Endothelial cell of umbilical vein (primary cell): ENCODE results near the gene TPCN2. TPM values are rescaled to one million over a fixed set of nuclear protein-coding genes. Genes with fewer than 3 reads are reported as not detected.

Experiments used
- BruUV-seq: library from RNA; stranded (reverse); fragments of 400-500 nt; replicated peaks from 2 replicates; lab custom pipeline; 2021; lab: Mats Ljungman, UMichigan
- CTCF ChIA-PET: fragments of 300-600, 350-600 bp; sonication (Branson Sonifier 250); formaldehyde crosslinking; loops from one replicate; lab custom pipeline; 2021; ENCODE audit warnings: antibody characterized with exemption, inconsistent platforms; lab: Charles Lee
- POLR2A ChIA-PET: fragments of 300-600, 350-600 bp; sonication (Branson Sonifier 250); formaldehyde crosslinking; loops from one replicate; lab custom pipeline; 2021; ENCODE audit warnings: antibody characterized with exemption, inconsistent platforms; lab: Charles Lee
- DNase-seq: peaks from one replicate; pipeline ENCODE4 v3.0.0-alpha.2; 2011; ENCODE audit warnings: low read depth, low spot score
- FAIRE-seq: peaks from 2 replicates; lab custom pipeline; 2011; peaks lifted over from hg19 to GRCh38; lab: Jason Lieb, UNC
- H2AFZ ChIP-seq: 2 replicates; pipeline ENCODE4 v1.6.0; 2012; ENCODE audit warnings: low read depth, low read length, control low read depth, inconsistent platforms
- H3K27ac ChIP-seq: 2 replicates; pipeline ENCODE4 v1.5.1; 2011; ENCODE audit warnings: low read depth, mild to moderate bottlenecking, control low read depth, low read length, moderate library complexity; ENCODE audit not compliant: insufficient read depth
- H3K27me3 ChIP-seq, 2 experiments: 2 replicates each; pipeline versions ENCODE4 v1.6.0 to v1.6.1; 2011; ENCODE audit warnings: low read length in 2 of 2, mixed read lengths in 1 of 2; ENCODE audit not compliant: control insufficient read depth in 2 of 2, insufficient read depth in 2 of 2
- H3K36me3 ChIP-seq, 2 experiments: 2 replicates in 1 of 2; 3 replicates in 1 of 2; pipeline ENCODE4 v1.5.1; 2011; ENCODE audit warnings: low read length in 2 of 2, mild to moderate bottlenecking in 1 of 2, moderate library complexity in 1 of 2; ENCODE audit not compliant: control insufficient read depth in 2 of 2, insufficient read depth in 2 of 2; ENCODE audit errors: extremely low read depth in 1 of 2
- H3K4me1 ChIP-seq: 3 replicates; pipeline ENCODE4 v1.5.1; 2011; ENCODE audit warnings: mild to moderate bottlenecking, low read length; ENCODE audit not compliant: control insufficient read depth, insufficient read depth; ENCODE audit errors: extremely low read depth
- H3K4me2 ChIP-seq: 2 replicates; pipeline ENCODE4 v1.6.1; 2011; ENCODE audit warnings: low read length, control low read depth, mixed read lengths; ENCODE audit not compliant: insufficient read depth
- H3K4me3 ChIP-seq, 3 experiments: fragments of 200-600 bp in 1 of 3; sonication (generic), shearing (Covaris generic) in 1 of 3; replicated peaks in 1 of 3; 2 replicates each; pipeline ENCODE4 v1.5.1; 2011 to 2016; ENCODE audit warnings: control low read depth in 3 of 3, low read length in 3 of 3, mild to moderate bottlenecking in 2 of 3, inconsistent platforms in 1 of 3, low read depth in 1 of 3, moderate library complexity in 1 of 3; ENCODE audit not compliant: insufficient read depth in 1 of 3
- H3K79me2 ChIP-seq: 2 replicates; pipeline ENCODE4 v1.6.0; 2012; ENCODE audit warnings: low read length, inconsistent platforms; ENCODE audit not compliant: control insufficient read depth, insufficient read depth
- H3K9ac ChIP-seq: replicated peaks from 2 replicates; pipeline ENCODE3; 2011; ENCODE audit warnings: low read length, control low read depth; ENCODE audit not compliant: insufficient read depth; ENCODE audit errors: extremely low read depth
- H3K9me1 ChIP-seq: replicated peaks from 3 replicates; pipeline ENCODE4 v1.6.0; 2011; ENCODE audit warnings: mild to moderate bottlenecking, low read length; ENCODE audit not compliant: control insufficient read depth, insufficient read depth; ENCODE audit errors: extremely low read depth
- H3K9me3 ChIP-seq: replicated peaks from 2 replicates; pipeline ENCODE4 v1.5.1; 2012; ENCODE audit warnings: low read length, inconsistent platforms; ENCODE audit not compliant: control insufficient read depth, insufficient read depth
- H4K20me1 ChIP-seq: replicated peaks from 2 replicates; pipeline ENCODE3; 2011; ENCODE audit warnings: mild to moderate bottlenecking, low read length; ENCODE audit not compliant: control insufficient read depth, insufficient read depth; ENCODE audit errors: extremely low read depth
- EZH2 ChIP-seq: IDR thresholded peaks from 2 replicates; pipeline ENCODE4 v1.6.1; 2012; ENCODE audit warnings: borderline replicate concordance, low read depth, mild to moderate bottlenecking, moderate library complexity, low read length, inconsistent platforms; ENCODE audit not compliant: severe bottlenecking
- FOS ChIP-seq: IDR thresholded peaks from 2 replicates; pipeline ENCODE4 v1.6.1; 2011; ENCODE audit warnings: mild to moderate bottlenecking, low read length, moderate library complexity, borderline replicate concordance; ENCODE audit not compliant: insufficient read depth
- GATA2 ChIP-seq: IDR thresholded peaks from 2 replicates; pipeline ENCODE4 v1.7.0; 2011; ENCODE audit warnings: low read depth, mild to moderate bottlenecking, moderate library complexity, mixed read lengths, low read length; ENCODE audit not compliant: insufficient read length, insufficient read depth
- JUN ChIP-seq: IDR thresholded peaks from 2 replicates; pipeline ENCODE4 v1.6.1; 2011; ENCODE audit warnings: borderline replicate concordance, low read depth; ENCODE audit not compliant: insufficient read length, insufficient read depth
- MYC ChIP-seq: IDR thresholded peaks from one replicate; pipeline ENCODE4 v1.6.1; 2011; ENCODE audit warnings: mild to moderate bottlenecking, low read depth, low read length
- POLR2A ChIP-seq: IDR thresholded peaks from 2 replicates; pipeline ENCODE4 v1.6.1; 2012; ENCODE audit warnings: low read depth, mild to moderate bottlenecking, control low read depth, low read length
- POLR2AphosphoS5 ChIP-seq: IDR thresholded peaks from 2 replicates; pipeline ENCODE4 v1.6.1; 2012; ENCODE audit warnings: low read depth, mild to moderate bottlenecking, control low read depth, low read length, moderate library complexity; ENCODE audit not compliant: insufficient read depth
- dilution Hi-C: fragments of 300-500 bp; cut with MboI; formaldehyde crosslinking; loops from one replicate; pipeline ENCODE4 v1.15.0; 2019; ENCODE audit warnings: low sequenced_read_pairs; ENCODE audit not compliant: extremely low pct_ligation_motif_present
- intact Hi-C: fragments of 100-400 bp; cut with micrococcal nuclease; formaldehyde crosslinking; loops from one replicate; pipeline ENCODE4 v1.10.0; 2022
- polyA plus RNA-seq, 4 experiments: library from polyadenylated mRNA; depleted of rRNA in 3 of 4; stranded (reverse) in 3 of 4; unstranded in 1 of 4; fragments of >200 nt; gene quantifications; 2 replicates each; pipeline versions ENCODE4 v1.2.1 to v1.2.3, GENCODE V29; 2011 to 2012; ENCODE audit warnings: missing spikeins in 1 of 4
- total RNA-seq: library from RNA; stranded (reverse); gene quantifications from 2 replicates; pipeline ENCODE4 v1.2.3, GENCODE V29; 2021
- TF ChIP-seq, protein P1 (sequence below): IDR thresholded peaks from 2 replicates; pipeline ENCODE4 v1.6.1; 2011; ENCODE audit not compliant: insufficient read depth, insufficient read length
- TF ChIP-seq, protein P2 (sequence below), 2 donors: IDR thresholded peaks; 1 replicate in 1 of 2; 2 replicates in 1 of 2; pipeline ENCODE4 v1.5.1; 2011; ENCODE audit warnings: low read length in 2 of 2, mild to moderate bottlenecking in 2 of 2, moderate library complexity in 2 of 2, control low read depth in 1 of 2, inconsistent platforms in 1 of 2, low read depth in 1 of 2; ENCODE audit not compliant: insufficient read depth in 1 of 2; ENCODE audit errors: extremely low read depth in 1 of 2

Gene TPCN2
- total and polyA plus RNA-seq, 2 donors (not counting 3 experiments of a cell fraction or from before 2014, with no cell fraction given), result 10.3 to 13.4 TPM

DNA sequence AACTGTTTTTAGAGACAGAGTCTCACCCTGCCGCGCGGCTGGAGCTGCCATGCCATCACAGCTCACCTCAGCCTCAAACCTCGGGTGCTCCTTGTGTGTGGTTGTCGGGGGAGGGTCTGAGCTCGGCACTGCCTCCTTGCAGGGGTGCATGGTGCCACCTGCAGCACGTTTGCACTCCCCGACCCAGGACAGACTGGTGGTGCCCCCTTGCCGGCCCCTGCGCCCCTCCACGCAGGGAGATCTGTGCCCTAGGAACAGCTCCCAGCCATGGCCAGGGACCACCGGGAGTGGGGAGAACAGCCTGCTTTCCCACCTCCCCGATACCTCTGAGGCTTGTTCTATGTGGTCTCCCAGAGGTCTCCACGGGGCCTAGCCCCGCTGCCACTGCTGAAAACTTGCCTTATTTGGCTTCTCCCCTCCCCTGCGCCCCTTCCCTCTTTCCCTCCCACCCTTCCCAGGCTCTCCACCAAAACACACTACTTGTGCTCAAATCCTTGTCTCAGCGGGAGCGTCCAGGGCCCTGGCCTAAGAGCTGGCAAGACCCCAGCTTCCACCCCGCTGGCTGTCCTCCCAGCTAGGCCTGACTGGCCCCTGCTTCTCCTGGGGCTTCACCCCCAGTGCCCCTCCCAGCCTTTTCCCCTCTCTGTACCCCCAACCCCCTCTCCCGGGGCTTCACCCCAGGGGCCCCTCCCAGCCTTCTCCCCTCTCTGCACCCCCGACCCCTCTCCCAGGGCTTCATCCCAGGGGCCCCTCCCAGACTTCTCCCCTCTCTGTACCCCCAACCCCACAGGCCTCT is 13.4 kb upstream of the TPCN2 start:
- Histone ChIP-seq H3K79me2 (no peaks in the 10 kb centered on the region), H3K36me3 (no peaks in the 10 kb centered on the region), H3K4me3 (no peak overlapping the region), H3K4me1 (no peaks in the 10 kb centered on the region), H3K4me2 (no peak overlapping the region), H3K9me1 (no peaks in the 10 kb centered on the region), H3K9ac (no peak overlapping the region), H4K20me1 (no peaks in the 10 kb centered on the region), H3K27ac (no peak overlapping the region), H3K9me3 (no peaks in the 10 kb centered on the region), H2AFZ (no peak overlapping the region), H3K27me3 (peaks cover 0 to 3% of the 10 kb centered on the region in 2 experiments)
- POLR2A ChIA-PET, result no interaction called here
- CTCF ChIA-PET, result interaction anchor here (0.7 to 0.9 kb wide), 2 partner anchors 9 kb away, joined by 4 read pairs; no protein-coding TSS in a partner anchor
- intact Hi-C loops, result no loop called here
- no TSS peak for BruUV-seq
- dilution Hi-C loops, result no loop called here
- DNase-seq, result no peak
- TF ChIP-seq POLR2A (no peak), GATA2 (no peak), MYC (no peak), POLR2AphosphoS5 (no peak), EZH2 (no peak)
- TF ChIP-seq, protein P1, sequence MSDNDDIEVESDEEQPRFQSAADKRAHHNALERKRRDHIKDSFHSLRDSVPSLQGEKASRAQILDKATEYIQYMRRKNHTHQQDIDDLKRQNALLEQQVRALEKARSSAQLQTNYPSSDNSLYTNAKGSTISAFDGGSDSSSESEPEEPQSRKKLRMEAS, result no peak
- FAIRE-seq, result no peak

DNA sequence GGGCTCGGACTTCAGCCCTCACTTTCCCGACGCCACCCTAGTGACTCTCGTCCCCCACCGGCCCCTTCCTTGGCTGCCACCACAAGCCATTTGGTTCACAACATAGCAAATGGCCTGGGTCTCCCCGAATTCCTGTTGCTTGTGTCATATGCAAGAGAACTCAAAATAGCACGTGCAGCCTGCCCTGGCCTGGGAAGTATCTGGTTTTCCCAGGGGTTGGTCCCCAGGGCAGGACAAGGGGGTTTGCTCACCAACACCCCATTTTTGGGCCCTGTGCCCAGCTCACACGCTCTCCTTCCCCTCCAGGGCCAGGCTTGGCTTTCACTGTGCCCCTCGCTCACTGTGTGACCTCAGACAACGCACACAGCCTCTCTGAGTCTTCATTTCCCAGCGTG is 12.8 kb upstream of the TPCN2 start:
- no TSS peak for BruUV-seq
- no peak for DNase-seq
- H3K4me3 ChIP-seq, result no peak overlapping the region
- no peaks in the 10 kb centered on the region for H3K79me2 ChIP-seq
- no peaks in the 10 kb centered on the region for H3K9me3 ChIP-seq
- intact Hi-C loops, result no loop called here
- no peaks in the 10 kb centered on the region for H4K20me1 ChIP-seq
- FAIRE-seq, result no peak
- H3K4me1 ChIP-seq, result no peaks in the 10 kb centered on the region
- no peaks in the 10 kb centered on the region for H3K9me1 ChIP-seq
- no peak overlapping the region for H2AFZ ChIP-seq
- H3K9ac ChIP-seq, result no peak overlapping the region
- no peak for TF ChIP-seq EZH2
- TF ChIP-seq GATA2, result no peak
- TF ChIP-seq FOS, result no peak
- TF ChIP-seq, protein P2, sequence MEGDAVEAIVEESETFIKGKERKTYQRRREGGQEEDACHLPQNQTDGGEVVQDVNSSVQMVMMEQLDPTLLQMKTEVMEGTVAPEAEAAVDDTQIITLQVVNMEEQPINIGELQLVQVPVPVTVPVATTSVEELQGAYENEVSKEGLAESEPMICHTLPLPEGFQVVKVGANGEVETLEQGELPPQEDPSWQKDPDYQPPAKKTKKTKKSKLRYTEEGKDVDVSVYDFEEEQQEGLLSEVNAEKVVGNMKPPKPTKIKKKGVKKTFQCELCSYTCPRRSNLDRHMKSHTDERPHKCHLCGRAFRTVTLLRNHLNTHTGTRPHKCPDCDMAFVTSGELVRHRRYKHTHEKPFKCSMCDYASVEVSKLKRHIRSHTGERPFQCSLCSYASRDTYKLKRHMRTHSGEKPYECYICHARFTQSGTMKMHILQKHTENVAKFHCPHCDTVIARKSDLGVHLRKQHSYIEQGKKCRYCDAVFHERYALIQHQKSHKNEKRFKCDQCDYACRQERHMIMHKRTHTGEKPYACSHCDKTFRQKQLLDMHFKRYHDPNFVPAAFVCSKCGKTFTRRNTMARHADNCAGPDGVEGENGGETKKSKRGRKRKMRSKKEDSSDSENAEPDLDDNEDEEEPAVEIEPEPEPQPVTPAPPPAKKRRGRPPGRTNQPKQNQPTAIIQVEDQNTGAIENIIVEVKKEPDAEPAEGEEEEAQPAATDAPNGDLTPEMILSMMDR (IDR thresholded peaks at IDR 0.05; ENCODE audit: extremely low read depth in 1 of 2, insufficient read depth in 1 of 2, low read depth in 1 of 2, low read length in 2 of 2), result no peak
- TF ChIP-seq MYC, result no peak
- TF ChIP-seq POLR2AphosphoS5, result no peak
- TF ChIP-seq POLR2A, result no peak
- TF ChIP-seq, protein P1, result no peak
- TF ChIP-seq JUN, result no peak
- dilution Hi-C loops, result no loop called here
- H3K27me3 ChIP-seq, result peaks cover 0 to 2% of the 10 kb centered on the region in 2 experiments
- no peak overlapping the region for H3K4me2 ChIP-seq
- H3K36me3 ChIP-seq, result no peaks in the 10 kb centered on the region
- CTCF ChIA-PET, result interaction anchor here (0.7 kb wide), 1 partner anchor 9 kb away, joined by 4 read pairs; no protein-coding TSS in a partner anchor
- POLR2A ChIA-PET, result interaction anchor here (0.7 kb wide), 1 partner anchor 80 kb away, joined by 3 read pairs; no protein-coding TSS in a partner anchor
- H3K27ac ChIP-seq, result no peak overlapping the region
